ENCODE data around the gene MAP3K6. TPM values are rescaled to one million over a fixed set of nuclear protein-coding genes. Genes with fewer than 3 reads are reported as not detected.

MAP3K6 gene
- total RNA-seq, 4 donors from 2014 or later: 85.0 to 140 (median 100) TPM

DNA sequence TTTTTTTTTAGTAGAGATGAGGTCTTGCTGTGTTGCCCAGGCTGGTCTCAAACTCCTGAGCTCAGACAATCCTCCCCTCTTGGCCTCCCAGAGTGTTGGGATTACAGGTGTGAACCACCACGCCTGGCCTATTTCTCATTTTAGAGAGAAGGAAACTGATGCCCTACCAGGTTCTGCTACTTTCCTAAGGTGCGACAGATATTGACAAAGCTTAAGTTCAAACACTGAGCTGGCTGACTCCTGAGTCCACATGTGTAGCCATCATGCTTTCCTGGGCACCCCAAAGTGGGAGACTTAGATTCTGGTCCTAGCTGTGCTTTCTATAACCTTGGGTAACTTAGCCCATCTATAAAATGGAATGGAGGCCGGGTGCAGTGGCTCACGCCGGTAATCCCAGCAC is 49.9 kb downstream of the MAP3K6 start:
- TF ChIP-seq, protein P1, sequence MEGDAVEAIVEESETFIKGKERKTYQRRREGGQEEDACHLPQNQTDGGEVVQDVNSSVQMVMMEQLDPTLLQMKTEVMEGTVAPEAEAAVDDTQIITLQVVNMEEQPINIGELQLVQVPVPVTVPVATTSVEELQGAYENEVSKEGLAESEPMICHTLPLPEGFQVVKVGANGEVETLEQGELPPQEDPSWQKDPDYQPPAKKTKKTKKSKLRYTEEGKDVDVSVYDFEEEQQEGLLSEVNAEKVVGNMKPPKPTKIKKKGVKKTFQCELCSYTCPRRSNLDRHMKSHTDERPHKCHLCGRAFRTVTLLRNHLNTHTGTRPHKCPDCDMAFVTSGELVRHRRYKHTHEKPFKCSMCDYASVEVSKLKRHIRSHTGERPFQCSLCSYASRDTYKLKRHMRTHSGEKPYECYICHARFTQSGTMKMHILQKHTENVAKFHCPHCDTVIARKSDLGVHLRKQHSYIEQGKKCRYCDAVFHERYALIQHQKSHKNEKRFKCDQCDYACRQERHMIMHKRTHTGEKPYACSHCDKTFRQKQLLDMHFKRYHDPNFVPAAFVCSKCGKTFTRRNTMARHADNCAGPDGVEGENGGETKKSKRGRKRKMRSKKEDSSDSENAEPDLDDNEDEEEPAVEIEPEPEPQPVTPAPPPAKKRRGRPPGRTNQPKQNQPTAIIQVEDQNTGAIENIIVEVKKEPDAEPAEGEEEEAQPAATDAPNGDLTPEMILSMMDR (IDR thresholded peaks at IDR 0.05): no peak
- TF ChIP-seq POLR2A (IDR thresholded peaks at IDR 0.05): no peak
- no peak for DNase-seq (ENCODE audit: low spot score in 2 of 2)
- no peak overlapping the region for H3K4me3 ChIP-seq (ENCODE audit: low read depth, poor library complexity, severe bottlenecking)
- 69 to 75% methylated on average over 5 of the region's 5 CpGs for WGBS, 2 donors
- intact Hi-C loops (cut with DNase I; ENCODE audit: low total_unique reads): no loop called here

DNA sequence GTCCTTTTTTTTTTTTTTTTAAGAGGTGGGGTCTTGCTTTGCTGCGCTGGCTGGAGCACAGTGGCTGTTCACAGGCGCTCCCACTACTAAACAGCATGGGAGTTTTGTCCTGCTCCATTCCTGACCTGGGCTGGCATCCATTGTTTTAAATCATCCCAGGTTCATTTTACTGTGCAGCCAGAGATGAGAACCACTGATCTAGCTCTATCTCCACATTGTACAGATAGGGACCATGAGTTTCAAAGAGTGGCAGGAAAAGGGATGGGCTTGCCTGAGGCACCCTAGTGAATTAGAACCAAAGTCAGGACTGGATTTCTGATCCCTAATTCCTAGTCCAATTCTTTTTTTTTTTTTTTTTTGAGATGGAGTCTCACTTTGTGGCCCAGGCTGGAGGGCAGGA is 52.0 kb downstream of the MAP3K6 start:
- TF ChIP-seq POLR2A (IDR thresholded peaks at IDR 0.05): no peak
- TF ChIP-seq, protein P1 (IDR thresholded peaks at IDR 0.05): no peak
- WGBS, 2 donors: 42 to 47% methylated on average over 2 of the region's 2 CpGs
- intact Hi-C loops (cut with DNase I; ENCODE audit: low total_unique reads): no loop called here
- no peak overlapping the region for H3K4me3 ChIP-seq (ENCODE audit: low read depth, poor library complexity, severe bottlenecking)
- DNase-seq (ENCODE audit: low spot score in 2 of 2): no peak

DNA sequence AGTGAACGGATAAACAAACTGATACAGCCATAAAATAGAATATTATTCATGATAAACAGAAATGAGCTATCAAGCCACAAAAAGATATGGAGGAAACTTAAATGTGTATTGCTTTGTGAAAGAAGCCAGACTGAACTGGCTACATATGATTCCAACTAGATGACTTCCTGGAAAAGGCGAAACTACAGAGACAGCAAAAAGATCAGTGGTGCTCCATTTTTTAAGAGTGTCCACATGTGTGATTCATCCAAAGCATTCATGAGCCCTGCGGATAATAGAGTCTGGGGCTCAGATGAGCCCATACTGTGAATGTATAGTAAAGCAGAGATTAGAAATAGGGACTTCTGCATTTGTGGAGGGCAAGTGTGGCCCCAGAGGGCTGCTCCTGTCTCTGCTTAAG is 52.6 kb downstream of the MAP3K6 start:
- no peak overlapping the region for H3K4me3 ChIP-seq (ENCODE audit: low read depth, poor library complexity, severe bottlenecking)
- 58 to 61% methylated on average over 3 of the region's 3 CpGs for WGBS, 2 donors
- intact Hi-C loops (cut with DNase I; ENCODE audit: low total_unique reads): no loop called here
- DNase-seq (ENCODE audit: low spot score in 2 of 2): no peak
- TF ChIP-seq, protein P1 (IDR thresholded peaks at IDR 0.05): no peak
- TF ChIP-seq POLR2A (IDR thresholded peaks at IDR 0.05): no peak

DNA sequence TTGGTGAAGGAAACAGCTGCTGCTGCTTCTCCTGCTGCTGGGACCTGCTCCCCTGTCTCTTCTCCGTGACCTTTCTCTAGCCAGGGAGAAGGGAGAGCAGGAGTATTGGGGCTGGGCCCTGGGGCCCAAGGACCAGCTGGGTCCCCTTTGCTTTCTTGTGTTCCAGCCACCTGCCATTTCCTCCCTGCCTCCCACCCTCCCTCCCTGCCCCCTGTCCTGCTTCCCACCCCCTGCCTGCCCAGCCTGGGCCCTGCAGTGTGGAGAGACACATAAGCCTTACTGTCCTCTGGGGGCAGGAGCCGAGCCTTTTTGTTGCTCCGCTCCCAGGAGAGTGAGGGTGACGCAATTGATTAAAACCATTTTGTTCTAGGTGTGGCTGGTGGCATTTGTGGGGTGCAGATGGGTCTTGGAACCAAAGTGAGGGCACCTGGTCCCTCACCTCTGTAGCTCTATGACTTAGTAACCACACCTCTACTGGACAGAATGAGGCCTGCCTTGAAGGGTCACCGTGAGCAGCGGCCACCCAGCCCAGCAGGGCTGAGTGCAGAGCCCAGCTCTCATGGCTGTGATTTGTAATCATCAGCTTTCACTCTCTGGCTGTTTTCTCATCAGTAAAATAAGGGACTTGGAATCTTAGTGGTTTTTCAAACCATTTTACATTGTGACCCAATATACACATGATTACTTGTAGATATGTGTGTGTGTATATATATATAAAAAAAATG is 58.7 kb downstream of the MAP3K6 start:
- 81 to 83% methylated on average over 6 of the region's 6 CpGs for WGBS, 2 donors
- DNase-seq (ENCODE audit: low spot score in 2 of 2): no peak
- TF ChIP-seq, protein P1 (IDR thresholded peaks at IDR 0.05): no peak
- TF ChIP-seq POLR2A (IDR thresholded peaks at IDR 0.05): no peak
- intact Hi-C loops (cut with DNase I; ENCODE audit: low total_unique reads): loop anchor here (10.0 kb wide), 1 partner anchor 357 kb away; no protein-coding TSS in a partner anchor
- no peak overlapping the region for H3K4me3 ChIP-seq (ENCODE audit: low read depth, poor library complexity, severe bottlenecking)

DNA sequence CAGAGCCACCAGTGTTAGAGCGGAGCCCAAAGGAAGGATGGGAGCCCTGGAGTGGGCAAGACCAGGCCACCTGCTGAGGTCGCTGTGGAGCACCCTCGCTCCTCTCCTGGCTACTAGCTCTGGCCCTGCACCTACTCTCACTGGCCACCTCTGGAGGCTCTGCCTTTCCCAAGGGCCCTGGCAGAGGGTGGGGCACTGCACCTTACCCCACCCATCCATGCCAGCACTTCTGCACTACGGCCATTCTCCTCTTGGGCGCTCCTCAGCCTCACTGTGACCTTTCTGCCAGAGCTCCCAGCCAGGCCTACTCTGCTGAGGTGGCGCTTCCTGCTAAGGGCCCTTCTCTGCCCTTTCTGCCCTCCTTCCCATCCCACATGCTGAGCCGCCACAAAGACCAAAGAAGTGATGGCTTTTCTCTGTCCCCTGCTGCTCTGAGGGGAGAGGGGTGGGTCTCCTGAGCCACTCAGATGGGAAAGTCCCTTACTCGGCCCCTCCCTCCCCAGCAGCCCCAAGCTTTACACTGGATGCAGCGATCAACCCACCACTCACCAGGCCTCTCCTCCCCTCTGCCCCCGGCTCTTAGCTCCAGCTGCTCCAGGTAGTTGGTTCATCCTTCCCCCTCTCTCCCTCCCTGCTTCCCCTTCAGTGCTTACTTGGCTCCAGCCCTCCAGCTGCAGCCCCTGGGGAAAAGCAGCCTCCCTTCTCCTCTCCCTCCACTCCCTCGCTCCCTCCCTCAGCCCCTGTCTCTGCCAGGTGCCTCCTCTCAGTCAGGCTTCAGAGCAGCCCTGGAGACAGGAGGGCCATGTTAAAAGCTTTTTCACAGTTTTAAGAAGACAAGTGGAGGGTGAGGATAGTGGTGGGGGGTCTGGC is 59.6 kb downstream of the MAP3K6 start:
- no peak for TF ChIP-seq POLR2A (IDR thresholded peaks at IDR 0.05)
- TF ChIP-seq, protein P1 (IDR thresholded peaks at IDR 0.05): no peak
- intact Hi-C loops (cut with DNase I; ENCODE audit: low total_unique reads): loop anchor here (10.0 kb wide), 1 partner anchor 358 kb away; no protein-coding TSS in a partner anchor
- no peak for DNase-seq (ENCODE audit: low spot score in 2 of 2)
- 83 to 84% methylated on average over 11 of the region's 11 CpGs for WGBS, 2 donors
- no peak overlapping the region for H3K4me3 ChIP-seq (ENCODE audit: low read depth, poor library complexity, severe bottlenecking)

All from lower leg skin (tissue), 4 donors.